ENCODE results near the gene AKNA. TPM values are rescaled to one million over a fixed set of nuclear protein-coding genes. Genes with fewer than 3 reads are reported as not detected.

AKNA gene
- total RNA-seq, 1 donor from 2014 or later, result 16.0 TPM

DNA sequence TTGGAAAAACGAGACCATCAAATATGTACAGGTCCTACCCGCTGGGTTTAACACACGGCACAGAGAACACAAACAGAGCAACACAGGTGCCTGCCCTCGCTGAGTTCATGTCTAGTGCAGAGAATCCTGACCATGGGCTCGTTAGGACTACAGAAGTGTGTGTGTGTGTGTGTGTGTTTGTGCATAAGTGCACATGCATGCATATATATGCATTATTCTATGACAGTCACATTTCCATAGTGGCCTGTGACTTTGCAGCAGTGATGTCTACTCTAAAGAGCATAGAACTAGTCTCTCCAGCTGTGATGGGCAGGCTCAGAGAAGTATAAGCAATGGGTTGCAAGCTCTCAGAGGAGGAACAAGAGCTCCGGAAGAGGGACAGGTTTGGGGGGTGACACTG, 30.4 kb downstream of the AKNA start:
- no peak overlapping the region for H3K9ac ChIP-seq (ENCODE audit: low read length)
- FAIRE-seq (no peak), DNase-seq (ENCODE audit: low read depth) (no peak)
- Mint-ChIP-seq H3K27me3 (ENCODE audit: low read depth, unreplicated experiment) (no peaks in the 10 kb centered on the region), H3K9me3 (ENCODE audit: unreplicated experiment) (no peaks in the 10 kb centered on the region), H3K4me3 (ENCODE audit: unreplicated experiment) (no peak overlapping the region), H3K27ac (ENCODE audit: unreplicated experiment) (no peak overlapping the region), H3K36me3 (ENCODE audit: low read depth, unreplicated experiment) (peaks cover 42% of the 10 kb centered on the region), H3K4me1 (ENCODE audit: low read depth, unreplicated experiment) (no peaks in the 10 kb centered on the region)
- H3K4me1 ChIP-seq (ENCODE audit: insufficient read depth, low read length), result no peaks in the 10 kb centered on the region
- H4K20me1 ChIP-seq (ENCODE audit: insufficient read depth, low read length), result no peaks in the 10 kb centered on the region
- no peaks in the 10 kb centered on the region for H3K79me2 ChIP-seq (ENCODE audit: insufficient read depth, low read length)
- H3K27me3 ChIP-seq (ENCODE audit: insufficient read depth, low read length), result no peaks in the 10 kb centered on the region
- no peak overlapping the region for H3K27ac ChIP-seq (ENCODE audit: low read depth, low read length)
- no peak overlapping the region for H2AFZ ChIP-seq (ENCODE audit: low read depth, low read length)
- no peak overlapping the region for H3K4me3 ChIP-seq (ENCODE audit: insufficient read depth, low read depth, low read length)
- no peak overlapping the region for H3K4me2 ChIP-seq (ENCODE audit: low read length)
- H3K36me3 ChIP-seq (ENCODE audit: insufficient read depth, low read length), result peaks cover 14% of the 10 kb centered on the region
- H3K9me3 ChIP-seq (ENCODE audit: insufficient read depth, low read depth, low read length), result no peaks in the 10 kb centered on the region
- TF ChIP-seq EZH2 (IDR thresholded peaks at IDR 0.05; ENCODE audit: insufficient read depth, low read length), result no peak
- TF ChIP-seq, protein P1, sequence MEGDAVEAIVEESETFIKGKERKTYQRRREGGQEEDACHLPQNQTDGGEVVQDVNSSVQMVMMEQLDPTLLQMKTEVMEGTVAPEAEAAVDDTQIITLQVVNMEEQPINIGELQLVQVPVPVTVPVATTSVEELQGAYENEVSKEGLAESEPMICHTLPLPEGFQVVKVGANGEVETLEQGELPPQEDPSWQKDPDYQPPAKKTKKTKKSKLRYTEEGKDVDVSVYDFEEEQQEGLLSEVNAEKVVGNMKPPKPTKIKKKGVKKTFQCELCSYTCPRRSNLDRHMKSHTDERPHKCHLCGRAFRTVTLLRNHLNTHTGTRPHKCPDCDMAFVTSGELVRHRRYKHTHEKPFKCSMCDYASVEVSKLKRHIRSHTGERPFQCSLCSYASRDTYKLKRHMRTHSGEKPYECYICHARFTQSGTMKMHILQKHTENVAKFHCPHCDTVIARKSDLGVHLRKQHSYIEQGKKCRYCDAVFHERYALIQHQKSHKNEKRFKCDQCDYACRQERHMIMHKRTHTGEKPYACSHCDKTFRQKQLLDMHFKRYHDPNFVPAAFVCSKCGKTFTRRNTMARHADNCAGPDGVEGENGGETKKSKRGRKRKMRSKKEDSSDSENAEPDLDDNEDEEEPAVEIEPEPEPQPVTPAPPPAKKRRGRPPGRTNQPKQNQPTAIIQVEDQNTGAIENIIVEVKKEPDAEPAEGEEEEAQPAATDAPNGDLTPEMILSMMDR (IDR thresholded peaks at IDR 0.05; ENCODE audit: insufficient read depth, low read depth, low read length), result no peak

DNA sequence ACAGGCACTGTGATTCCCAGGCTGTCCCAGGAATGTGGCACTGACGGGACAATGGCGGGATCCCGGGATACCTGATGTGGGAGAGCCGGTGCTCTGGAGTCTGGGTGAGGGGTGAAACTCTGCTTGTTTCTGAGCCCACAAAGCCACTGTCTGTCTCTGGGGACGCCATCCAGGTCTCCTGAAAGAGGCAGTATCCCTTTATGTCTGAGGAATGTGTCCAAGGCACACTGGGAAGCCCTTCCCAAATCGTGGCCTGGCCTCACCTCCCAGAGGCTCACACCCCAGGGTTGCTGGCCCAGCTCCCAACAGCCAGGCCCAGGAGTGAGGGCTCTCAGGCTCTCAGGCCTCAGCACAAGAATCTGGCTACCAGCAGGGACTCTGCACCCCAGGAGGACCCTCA, 31.0 kb downstream of the AKNA start:
- H3K27ac Mint-ChIP-seq (ENCODE audit: unreplicated experiment), result no peak overlapping the region
- no peaks in the 10 kb centered on the region for H4K20me1 ChIP-seq (ENCODE audit: insufficient read depth, low read length)
- TF ChIP-seq, protein P1 (IDR thresholded peaks at IDR 0.05; ENCODE audit: insufficient read depth, low read depth, low read length), result no peak
- no peak for TF ChIP-seq EZH2 (IDR thresholded peaks at IDR 0.05; ENCODE audit: insufficient read depth, low read length)
- H3K4me1 Mint-ChIP-seq (ENCODE audit: low read depth, unreplicated experiment), result no peaks in the 10 kb centered on the region
- no peak overlapping the region for H3K4me2 ChIP-seq (ENCODE audit: low read length)
- H3K9me3 ChIP-seq (ENCODE audit: insufficient read depth, low read depth, low read length), result no peaks in the 10 kb centered on the region
- no peak for DNase-seq (ENCODE audit: low read depth)
- H3K4me3 ChIP-seq (ENCODE audit: insufficient read depth, low read depth, low read length), result no peak overlapping the region
- H3K9ac ChIP-seq (ENCODE audit: low read length), result no peak overlapping the region
- no peak overlapping the region for H3K4me3 Mint-ChIP-seq (ENCODE audit: unreplicated experiment)
- H3K36me3 ChIP-seq (ENCODE audit: insufficient read depth, low read length), result peaks cover 14% of the 10 kb centered on the region
- H3K4me1 ChIP-seq (ENCODE audit: insufficient read depth, low read length), result no peaks in the 10 kb centered on the region
- H3K9me3 Mint-ChIP-seq (ENCODE audit: unreplicated experiment), result no peaks in the 10 kb centered on the region
- H3K27ac ChIP-seq (ENCODE audit: low read depth, low read length), result no peak overlapping the region
- no peak for FAIRE-seq
- no peaks in the 10 kb centered on the region for H3K27me3 ChIP-seq (ENCODE audit: insufficient read depth, low read length)
- H3K79me2 ChIP-seq (ENCODE audit: insufficient read depth, low read length), result no peaks in the 10 kb centered on the region
- H2AFZ ChIP-seq (ENCODE audit: low read depth, low read length), result no peak overlapping the region
- H3K27me3 Mint-ChIP-seq (ENCODE audit: low read depth, unreplicated experiment), result no peaks in the 10 kb centered on the region
- peaks cover 40% of the 10 kb centered on the region for H3K36me3 Mint-ChIP-seq (ENCODE audit: low read depth, unreplicated experiment)

DNA sequence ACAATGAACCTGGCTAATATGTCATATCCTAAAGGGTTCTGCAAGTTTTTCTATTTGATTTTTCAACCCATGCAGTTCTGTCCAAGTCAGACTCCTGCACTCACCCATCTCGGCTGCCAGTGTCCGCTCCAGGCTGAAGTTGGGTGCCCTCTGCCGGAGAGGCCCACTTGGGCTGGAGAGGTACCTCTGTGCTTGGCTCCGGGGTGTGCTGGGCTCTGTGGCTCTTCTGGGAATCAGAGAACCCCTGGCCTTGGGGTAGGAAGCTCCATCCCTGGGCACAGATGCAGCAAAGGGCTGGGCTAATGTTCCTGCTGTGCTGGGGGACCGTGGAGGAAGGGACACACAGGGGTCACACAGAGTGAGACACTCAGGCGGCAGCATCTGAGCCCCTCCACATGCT, 32.0 kb downstream of the AKNA start:
- Histone ChIP-seq H3K4me3 (ENCODE audit: insufficient read depth, low read depth, low read length) (no peak overlapping the region), H3K27me3 (ENCODE audit: insufficient read depth, low read length) (no peaks in the 10 kb centered on the region), H4K20me1 (ENCODE audit: insufficient read depth, low read length) (no peaks in the 10 kb centered on the region), H3K9ac (ENCODE audit: low read length) (no peak overlapping the region), H2AFZ (ENCODE audit: low read depth, low read length) (no peak overlapping the region), H3K4me2 (ENCODE audit: low read length) (no peak overlapping the region), H3K9me3 (ENCODE audit: insufficient read depth, low read depth, low read length) (no peaks in the 10 kb centered on the region), H3K4me1 (ENCODE audit: insufficient read depth, low read length) (no peaks in the 10 kb centered on the region), H3K36me3 (ENCODE audit: insufficient read depth, low read length) (peaks cover 14% of the 10 kb centered on the region), H3K27ac (ENCODE audit: low read depth, low read length) (no peak overlapping the region), H3K79me2 (ENCODE audit: insufficient read depth, low read length) (no peaks in the 10 kb centered on the region)
- Mint-ChIP-seq H3K4me3 (ENCODE audit: unreplicated experiment) (no peak overlapping the region), H3K9me3 (ENCODE audit: unreplicated experiment) (no peaks in the 10 kb centered on the region), H3K27ac (ENCODE audit: unreplicated experiment) (no peak overlapping the region), H3K4me1 (ENCODE audit: low read depth, unreplicated experiment) (no peaks in the 10 kb centered on the region), H3K36me3 (ENCODE audit: low read depth, unreplicated experiment) (peaks cover 36% of the 10 kb centered on the region), H3K27me3 (ENCODE audit: low read depth, unreplicated experiment) (no peaks in the 10 kb centered on the region)
- TF ChIP-seq, protein P1 (IDR thresholded peaks at IDR 0.05; ENCODE audit: insufficient read depth, low read depth, low read length), result no peak
- no peak for TF ChIP-seq EZH2 (IDR thresholded peaks at IDR 0.05; ENCODE audit: insufficient read depth, low read length)
- no peak for DNase-seq (ENCODE audit: low read depth)
- FAIRE-seq, result no peak
